ENCODE results near the gene CAPN8.
A peak's percentile ranks its signal among the peaks of the same experiment; 100 is the strongest.

Gene CAPN8

GRCh38 chr1:223703668-223704013 lies 38.1 kb upstream of the CAPN8 start:
- CTCF ChIA-PET: interaction anchor here (5.6 kb wide), 1 partner anchor 46 kb away, joined by 52 read pairs; no protein-coding TSS in a partner anchor
- POLR2A ChIA-PET: no interaction called here
- DNase-seq (ENCODE audit: low read depth, low spot score): no peak

GRCh38 chr1:223702735-223703667 lies 37.5 kb upstream of the CAPN8 start:
- no peak for TF ChIP-seq CTCF (IDR thresholded peaks at IDR 0.05; ENCODE audit: insufficient read depth, low read length, missing control alignments)
- ChIA-PET POLR2A (interaction anchor here (0.9 kb wide), 1 partner anchor 73 kb away, joined by 5 read pairs; no protein-coding TSS in a partner anchor), CTCF (interaction anchor here (0.7 to 5.4 kb wide), 2 partner anchors 8 to 46 kb away, joined by 3 to 122 read pairs; no protein-coding TSS in a partner anchor)
- peak overlapping the region; percentile 52 for H3K4me3 ChIP-seq (ENCODE audit: low read depth, low read length)
- no peak for DNase-seq (ENCODE audit: low read depth, low spot score)

More at GRCh38 chr1:223703668-223704013, 38.1 kb upstream of the CAPN8 start:
- no peak for TF ChIP-seq CTCF (IDR thresholded peaks at IDR 0.05; ENCODE audit: insufficient read depth, low read length, missing control alignments)
- no peak overlapping the region for H3K4me3 ChIP-seq (ENCODE audit: low read depth, low read length)

- CTCF ChIA-PET: interaction anchor here (1.1 to 5.4 kb wide), 7 partner anchors 9 to 577 kb away, joined by 3 to 122 read pairs (median 5); no protein-coding TSS in a partner anchor
- peak; percentile 97 for DNase-seq (ENCODE audit: low read depth, low spot score)
- peak overlapping the region; percentile 52 for H3K4me3 ChIP-seq (ENCODE audit: low read depth, low read length)
- TF ChIP-seq CTCF (IDR thresholded peaks at IDR 0.05; ENCODE audit: insufficient read depth, low read length, missing control alignments): no peak
- POLR2A ChIA-PET: interaction anchor here (0.6 to 2.4 kb wide), 19 partner anchors 10 to 482 kb away, joined by 3 to 15 read pairs (median 4); partner anchors contain the start of genes CAPN2 and DEGS1
Measured at GRCh38 chr1:223700942-223701637, 35.6 kb upstream of the CAPN8 start.

- no peak for DNase-seq (ENCODE audit: low read depth, low spot score)
- CTCF ChIA-PET: interaction anchor here (1.1 to 5.4 kb wide), 8 partner anchors 8 to 577 kb away, joined by 3 to 122 read pairs (median 4); no protein-coding TSS in a partner anchor
- no peak for TF ChIP-seq CTCF (IDR thresholded peaks at IDR 0.05; ENCODE audit: insufficient read depth, low read length, missing control alignments)
- POLR2A ChIA-PET: interaction anchor here (0.8 to 2.4 kb wide), 12 partner anchors 11 to 292 kb away, joined by 3 to 15 read pairs (median 6); partner anchors contain the start of gene CAPN2
- H3K4me3 ChIP-seq (ENCODE audit: low read depth, low read length): peak overlapping the region; percentile 18
Measured at GRCh38 chr1:223700388-223700918, 35.0 kb upstream of the CAPN8 start.

GRCh38 chr1:223695941-223696340 lies 30.4 kb upstream of the CAPN8 start:
- no peak for TF ChIP-seq CTCF (IDR thresholded peaks at IDR 0.05; ENCODE audit: insufficient read depth, low read length, missing control alignments)
- CTCF ChIA-PET: interaction anchor here (0.8 to 2.9 kb wide), 22 partner anchors 9 to 637 kb away, joined by 3 to 40 read pairs (median 4); partner anchors contain the start of gene CAPN2
- H3K4me3 ChIP-seq (ENCODE audit: low read depth, low read length): no peak overlapping the region
- DNase-seq (ENCODE audit: low read depth, low spot score): no peak
- POLR2A ChIA-PET: no interaction called here
